ENCODE measurements around the gene AP4B1.

The AP4B1 gene

GRCh38 chr1:113895098-113895497 lies 9.5 kb downstream of the AP4B1 start:
- DNase-seq (ENCODE audit: low spot score), result no peak

DNA sequence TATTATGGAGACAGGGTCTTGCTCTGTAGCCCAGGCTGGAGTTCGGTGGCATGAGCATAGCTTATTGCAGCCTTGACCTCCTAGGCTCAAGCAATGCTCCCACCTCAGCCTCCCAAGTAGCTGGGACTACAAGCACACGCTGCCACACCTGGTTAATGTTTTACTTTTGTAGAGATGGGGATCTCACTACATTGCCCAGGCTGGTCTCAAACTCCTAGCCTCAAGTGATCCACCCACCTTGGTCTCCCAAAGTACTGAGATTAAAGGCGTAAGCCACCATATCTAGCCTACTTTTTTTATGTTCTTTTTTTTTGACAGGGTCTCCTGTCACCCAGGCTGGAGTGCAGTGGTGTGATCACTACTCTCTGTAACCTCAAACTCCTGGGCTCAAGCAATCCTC lies 11.3 kb downstream of the AP4B1 start:
- DNase-seq (ENCODE audit: low spot score), result no peak

DNA sequence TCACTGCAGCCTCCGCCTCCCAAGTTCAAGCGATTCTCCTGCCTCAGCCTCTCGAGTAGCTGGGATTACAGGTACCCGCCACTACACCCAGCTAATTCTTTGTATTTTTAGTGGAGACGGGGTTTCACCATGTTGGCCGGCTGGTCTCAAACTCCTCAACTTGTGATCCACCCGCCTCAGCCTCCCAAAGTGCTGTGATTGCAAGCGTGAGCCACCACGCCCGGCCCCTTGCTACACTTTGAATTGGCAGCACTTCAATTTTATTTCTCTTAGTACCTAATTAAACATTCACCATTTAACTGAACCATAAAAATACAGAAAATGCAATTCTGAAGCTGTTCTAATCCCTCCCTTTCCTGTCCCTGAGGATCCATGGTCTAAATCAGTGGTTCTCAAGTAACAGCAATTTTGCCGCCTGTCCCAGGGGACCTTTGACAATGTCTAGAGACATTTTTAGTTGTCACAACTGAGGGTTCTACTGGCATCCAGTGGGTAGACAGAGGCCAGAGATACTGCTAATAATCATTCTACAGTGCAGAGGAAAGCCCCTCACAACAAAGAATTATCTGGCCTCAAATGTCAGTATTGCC lies 12.9 kb downstream of the AP4B1 start:
- DNase-seq (ENCODE audit: low spot score), result no peak

DNA sequence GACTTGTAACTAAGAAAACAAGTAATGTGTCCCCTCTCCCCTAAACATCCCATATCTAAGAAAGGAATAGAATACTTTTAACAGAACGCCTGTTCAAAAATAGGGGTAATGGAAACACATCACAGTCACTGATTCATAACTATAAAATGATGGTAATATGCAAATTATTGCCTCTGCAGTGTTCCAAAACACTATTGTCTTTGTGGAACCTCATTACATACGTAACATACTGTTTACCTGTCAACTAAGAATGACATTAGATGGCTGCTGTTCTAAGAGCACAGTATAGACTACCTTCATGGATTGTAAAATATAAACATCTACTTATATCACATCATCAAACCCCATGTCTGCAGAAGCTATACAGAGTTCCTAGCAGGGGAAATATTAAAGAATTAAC lies 13.8 kb downstream of the AP4B1 start:
- no peak for DNase-seq (ENCODE audit: low spot score)

- DNase-seq (ENCODE audit: low spot score), result no peak
These were observed 17.0 kb downstream of the AP4B1 start, which contains the start of gene BCL2L15 for GRCh38 chr1:113887402-113888175. Gene BCL2L15 (minus strand): TSS chr1:113887581. CDS start chr1:113887375, 206 bp downstream.

GRCh38 chr1:113886417-113887401 lies 17.9 kb downstream of the AP4B1 start:
- no peak for DNase-seq (ENCODE audit: low spot score)

- DNase-seq (ENCODE audit: low spot score), result no peak
These were observed 22.9 kb downstream of the AP4B1 start for GRCh38 chr1:113881661-113882060.

DNA sequence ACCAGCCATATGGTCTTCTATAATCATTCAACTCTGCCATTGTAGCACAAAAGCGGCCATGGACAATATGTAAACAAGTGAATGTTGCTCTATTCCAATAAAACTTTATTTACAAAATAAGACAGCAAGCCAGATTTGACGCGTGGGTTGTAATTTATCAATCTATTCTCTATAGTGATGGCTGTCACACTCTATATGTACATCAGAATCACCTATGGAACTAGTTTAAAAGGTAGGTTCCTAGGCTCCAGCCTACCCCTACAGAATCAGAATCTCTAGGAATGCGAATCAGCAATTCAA lies 24.9 kb downstream of the AP4B1 start:
- no peak for DNase-seq (ENCODE audit: low spot score)

GRCh38 chr1:113876176-113876575 lies 28.4 kb downstream of the AP4B1 start:
- DNase-seq (ENCODE audit: low spot score), result no peak

GRCh38 chr1:113875714-113876113 lies 28.9 kb downstream of the AP4B1 start:
- DNase-seq (ENCODE audit: low spot score), result no peak

- no peak for DNase-seq (ENCODE audit: low spot score)
These were observed 30.4 kb downstream of the AP4B1 start for GRCh38 chr1:113874012-113874879.

GRCh38 chr1:113872219-113872935 lies 32.2 kb downstream of the AP4B1 start:
- no peak for DNase-seq (ENCODE audit: low spot score)

DNA sequence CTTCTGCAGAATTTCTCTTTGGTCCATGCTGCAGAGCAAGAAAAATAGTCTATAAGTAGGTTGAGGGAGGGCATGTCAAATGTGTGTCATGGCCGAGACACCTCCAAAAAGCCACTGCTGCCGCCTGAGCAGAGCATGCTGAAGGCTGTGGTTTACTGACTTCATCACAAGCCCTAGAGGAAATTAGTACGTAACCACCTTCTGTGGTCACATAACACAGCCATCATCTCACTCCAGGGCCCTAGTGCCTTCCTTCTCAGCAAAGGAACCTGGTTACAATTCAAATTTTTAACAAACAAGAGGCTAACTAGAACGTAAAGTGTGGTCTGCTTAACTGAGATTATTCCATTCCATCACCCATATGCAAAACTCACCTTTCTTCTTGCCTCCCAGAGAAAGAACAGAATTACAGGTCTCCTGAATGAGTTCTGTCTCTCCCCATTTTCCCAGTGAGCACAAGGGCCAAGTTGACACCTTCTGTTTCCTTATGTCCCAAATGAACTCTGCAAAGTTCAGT lies 32.9 kb downstream of the AP4B1 start, which contains the start of gene PTPN22:
TSS of gene PTPN22 (minus strand) at position 116 of the 517 bp plus-strand sequence.
- DNase-seq (ENCODE audit: low spot score), result peak; percentile 45

- DNase-seq (ENCODE audit: low spot score), result no peak
These were observed 33.8 kb downstream of the AP4B1 start for GRCh38 chr1:113870778-113871177.

DNA sequence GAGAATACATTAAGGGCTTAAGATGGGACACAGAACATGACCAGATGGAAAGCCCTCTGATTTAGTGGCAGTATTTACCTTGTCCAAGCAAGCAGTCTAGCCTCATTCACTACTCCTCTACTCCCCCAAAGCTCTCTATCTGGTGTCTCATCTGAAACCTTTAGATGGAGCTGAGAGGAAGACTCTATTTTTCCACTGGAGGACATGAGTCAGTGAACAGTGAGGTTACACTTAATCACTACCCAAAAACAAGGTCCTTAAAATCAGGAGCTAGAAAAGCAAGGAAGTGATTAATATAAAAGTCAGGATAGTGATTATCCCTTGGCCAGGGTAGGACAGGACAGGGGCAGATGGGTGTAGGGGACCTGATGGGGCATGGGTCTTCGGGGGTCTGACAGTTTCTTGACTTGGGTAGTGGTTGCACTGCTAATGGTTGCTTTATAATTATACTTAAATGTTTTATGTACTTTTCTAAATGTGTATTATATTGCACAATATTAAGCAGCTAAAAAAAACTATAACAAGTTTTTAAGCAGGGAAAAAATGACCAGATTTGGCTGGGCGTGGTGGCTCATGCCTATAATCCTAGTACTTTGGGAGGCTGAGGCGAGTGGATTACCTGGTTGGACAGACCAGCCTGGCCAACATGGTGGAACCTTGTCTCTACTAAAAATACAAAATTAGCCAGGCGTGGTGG lies 36.1 kb downstream of the AP4B1 start:
- no peak for DNase-seq (ENCODE audit: low spot score)

GRCh38 chr1:113861641-113862040 lies 43.0 kb downstream of the AP4B1 start:
- DNase-seq (ENCODE audit: low spot score), result no peak

GRCh38 chr1:113860891-113861290 lies 43.7 kb downstream of the AP4B1 start:
- no peak for DNase-seq (ENCODE audit: low spot score)

DNA sequence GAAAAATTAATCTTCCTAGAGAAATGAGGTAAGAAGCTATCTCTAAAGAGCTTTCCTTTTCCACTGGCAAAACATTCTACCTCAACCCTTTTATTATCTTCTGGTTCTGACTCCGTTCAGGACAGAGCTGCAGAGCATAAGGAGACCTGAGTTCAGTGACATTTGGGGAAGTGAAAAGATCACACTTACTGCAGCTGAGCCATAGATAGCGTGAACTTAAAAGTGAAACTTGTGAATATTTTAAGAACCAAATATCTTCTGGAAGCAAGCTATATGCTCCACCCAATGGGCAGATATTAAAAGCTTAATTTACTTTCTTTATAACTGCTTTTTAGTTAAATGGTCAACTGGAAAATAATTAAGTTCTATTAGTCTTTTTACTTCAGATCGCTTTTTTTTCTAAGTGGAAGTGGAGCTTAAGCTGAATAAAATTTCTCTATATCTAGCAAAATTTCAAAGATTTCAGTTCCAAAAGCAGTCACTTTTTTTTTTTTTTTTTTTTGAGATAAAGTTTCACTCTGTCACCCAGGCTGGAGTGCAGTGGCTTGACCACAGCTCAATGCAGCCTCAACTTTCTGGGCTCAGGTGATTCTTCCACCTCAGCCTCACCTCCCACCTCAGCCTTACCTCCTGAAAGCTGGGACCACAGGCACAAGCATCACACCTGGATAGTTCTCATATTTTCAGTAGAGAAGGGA lies 45.0 kb downstream of the AP4B1 start:
- peak; percentile 29 for DNase-seq (ENCODE audit: low spot score)

DNA sequence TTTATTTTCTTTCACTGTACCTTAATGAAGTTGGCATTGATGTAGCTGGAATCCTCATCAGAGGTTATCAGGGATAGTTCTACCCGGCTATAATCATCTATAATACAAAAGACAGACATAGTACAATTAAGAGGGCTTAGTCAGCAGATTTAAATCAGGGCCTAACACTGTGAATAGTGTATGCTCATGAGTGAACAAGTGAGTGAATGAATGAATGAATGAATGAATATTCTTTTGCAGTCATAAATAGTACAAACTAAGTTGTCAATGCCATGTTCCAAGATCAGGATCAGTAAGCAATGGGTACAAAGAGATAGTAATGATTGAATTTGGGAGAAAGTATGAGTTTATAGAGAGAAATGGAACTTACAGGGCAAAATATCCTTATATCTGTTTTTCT lies 45.6 kb downstream of the AP4B1 start:
- DNase-seq (ENCODE audit: low spot score), result no peak
